Measurements from ENCODE around the gene KCNG3. TPM values are rescaled to one million over a fixed set of nuclear protein-coding genes. Genes with fewer than 3 reads are reported as not detected.
A peak's percentile ranks its signal among the peaks of the same experiment; 100 is the strongest.

The KCNG3 gene, protein sequence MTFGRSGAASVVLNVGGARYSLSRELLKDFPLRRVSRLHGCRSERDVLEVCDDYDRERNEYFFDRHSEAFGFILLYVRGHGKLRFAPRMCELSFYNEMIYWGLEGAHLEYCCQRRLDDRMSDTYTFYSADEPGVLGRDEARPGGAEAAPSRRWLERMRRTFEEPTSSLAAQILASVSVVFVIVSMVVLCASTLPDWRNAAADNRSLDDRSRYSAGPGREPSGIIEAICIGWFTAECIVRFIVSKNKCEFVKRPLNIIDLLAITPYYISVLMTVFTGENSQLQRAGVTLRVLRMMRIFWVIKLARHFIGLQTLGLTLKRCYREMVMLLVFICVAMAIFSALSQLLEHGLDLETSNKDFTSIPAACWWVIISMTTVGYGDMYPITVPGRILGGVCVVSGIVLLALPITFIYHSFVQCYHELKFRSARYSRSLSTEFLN
- total RNA-seq (2021; ENCODE audit: unreplicated experiment) (4.3 TPM), Bru-seq, nascent RNA (percentile 66 among the genes with signal in this experiment), BruChase-seq, experiment 1, labeled RNA remaining after a 2-hour chase (percentile 76 among the genes with signal in this experiment), BruChase-seq, experiment 2, labeled RNA remaining after a 6-hour chase (percentile 71 among the genes with signal in this experiment)
- 1.5 TPM for polyA plus RNA-seq (2012; ENCODE audit: insufficient read length)
- long read RNA-seq, transcript KCNG3-202 (2 exons, 3,656 nt): major isoform, 5 of 8 reads
- long read RNA-seq, partial matches to known transcripts: 0 of 8 reads
- long read RNA-seq, other reads (novel, unspliced or antisense): 0 of 8 reads

GRCh38 chr2:42493468-42494354 is at the start of gene KCNG3:
Gene KCNG3, minus strand, starts transcription at chr2:42493982. Its CDS starts 481 bp downstream, at chr2:42493501.
- in situ Hi-C loops (cut with HindIII; ENCODE audit: low pct_unique_long_range_greater_than_20kb, low sequenced_read_pairs): no loop called here
- peak; percentile 93 for ATAC-seq
- H3K27ac ChIP-seq (ENCODE audit: low read length): peak within 1 kb of the TSS; percentile 83
- TF ChIP-seq POLR2AphosphoS5 (IDR thresholded peaks at IDR 0.05; ENCODE audit: low read depth, low read length) (peak; percentile 68), SIN3A (IDR thresholded peaks at IDR 0.05; ENCODE audit: borderline replicate concordance, insufficient read depth, low read depth, low read length) (0 out of 2 replicates have a peak, but pooled peaks have one; percentile 44)
- TF ChIP-seq, protein P1, sequence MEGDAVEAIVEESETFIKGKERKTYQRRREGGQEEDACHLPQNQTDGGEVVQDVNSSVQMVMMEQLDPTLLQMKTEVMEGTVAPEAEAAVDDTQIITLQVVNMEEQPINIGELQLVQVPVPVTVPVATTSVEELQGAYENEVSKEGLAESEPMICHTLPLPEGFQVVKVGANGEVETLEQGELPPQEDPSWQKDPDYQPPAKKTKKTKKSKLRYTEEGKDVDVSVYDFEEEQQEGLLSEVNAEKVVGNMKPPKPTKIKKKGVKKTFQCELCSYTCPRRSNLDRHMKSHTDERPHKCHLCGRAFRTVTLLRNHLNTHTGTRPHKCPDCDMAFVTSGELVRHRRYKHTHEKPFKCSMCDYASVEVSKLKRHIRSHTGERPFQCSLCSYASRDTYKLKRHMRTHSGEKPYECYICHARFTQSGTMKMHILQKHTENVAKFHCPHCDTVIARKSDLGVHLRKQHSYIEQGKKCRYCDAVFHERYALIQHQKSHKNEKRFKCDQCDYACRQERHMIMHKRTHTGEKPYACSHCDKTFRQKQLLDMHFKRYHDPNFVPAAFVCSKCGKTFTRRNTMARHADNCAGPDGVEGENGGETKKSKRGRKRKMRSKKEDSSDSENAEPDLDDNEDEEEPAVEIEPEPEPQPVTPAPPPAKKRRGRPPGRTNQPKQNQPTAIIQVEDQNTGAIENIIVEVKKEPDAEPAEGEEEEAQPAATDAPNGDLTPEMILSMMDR (IDR thresholded peaks at IDR 0.05): no peak
- no peaks in the 10 kb centered on the region for H3K36me3 ChIP-seq (ENCODE audit: control insufficient read depth, insufficient read depth, low read length)
- no peaks in the 10 kb centered on the region for H3K9me3 ChIP-seq (ENCODE audit: control insufficient read depth, insufficient read depth, low read depth, low read length)
- peak within 1 kb of the TSS; percentile 93 to 94 for H3K4me3 ChIP-seq (ENCODE audit: low read depth in 2 of 2, low read length in 2 of 2)
- no peaks in the 10 kb centered on the region for H3K27me3 ChIP-seq (ENCODE audit: control insufficient read depth, insufficient read depth, low read length)
- ChIA-PET CTCF (interaction anchor here (0.6 to 0.9 kb wide), 4 partner anchors 16 to 115 kb away, joined by 3 to 7 read pairs (median 4); no protein-coding TSS in a partner anchor), POLR2A (interaction anchor here (0.6 to 0.7 kb wide), 3 partner anchors 155 to 351 kb away, joined by 8 to 13 read pairs (median 8); no protein-coding TSS in a partner anchor)
- no TSS peak for BruUV-seq (replicated peaks)
- H3K4me1 ChIP-seq (ENCODE audit: control insufficient read depth, insufficient read depth, low read length): peaks cover 24% of the 10 kb centered on the region
- intact Hi-C loops (cut with micrococcal nuclease; ENCODE audit: unreplicated experiment): loop anchor here (2.0 kb wide), 1 partner anchor 169 kb away; no protein-coding TSS in a partner anchor
- no peak for DNase-seq (ENCODE audit: low read depth, low spot score)

- BruUV-seq (replicated peaks): no TSS peak
- TF ChIP-seq POLR2AphosphoS5 (IDR thresholded peaks at IDR 0.05; ENCODE audit: low read depth, low read length): no peak
- TF ChIP-seq REST (IDR thresholded peaks at IDR 0.05; ENCODE audit: insufficient read depth in 1 of 2, low read depth in 2 of 2, low read length in 1 of 2): no peak
- TF ChIP-seq, protein P1 (IDR thresholded peaks at IDR 0.05): no peak
- TF ChIP-seq SIN3A (IDR thresholded peaks at IDR 0.05; ENCODE audit: borderline replicate concordance, insufficient read depth, low read depth, low read length): no peak
- no peaks in the 10 kb centered on the region for H3K27me3 ChIP-seq (ENCODE audit: control insufficient read depth, insufficient read depth, low read length)
- DNase-seq (ENCODE audit: low read depth, low spot score) (no peak), ATAC-seq (no peak)
- intact Hi-C loops (cut with micrococcal nuclease; ENCODE audit: unreplicated experiment): no loop called here
- H3K9me3 ChIP-seq (ENCODE audit: control insufficient read depth, insufficient read depth, low read depth, low read length): no peaks in the 10 kb centered on the region
- in situ Hi-C loops (cut with HindIII; ENCODE audit: low pct_unique_long_range_greater_than_20kb, low sequenced_read_pairs): no loop called here
- ChIA-PET CTCF (interaction anchor here (0.7 kb wide), 1 partner anchor 1033 kb away, joined by 4 read pairs; no protein-coding TSS in a partner anchor), POLR2A (no interaction called here)
- no peaks in the 10 kb centered on the region for H3K36me3 ChIP-seq (ENCODE audit: control insufficient read depth, insufficient read depth, low read length)
- H3K4me3 ChIP-seq (ENCODE audit: low read depth in 2 of 2, low read length in 2 of 2): no peak overlapping the region
- no peaks in the 10 kb centered on the region; the same call in 1 of the 2 replicates for H3K4me1 ChIP-seq (ENCODE audit: control insufficient read depth, insufficient read depth, low read length)
- H3K27ac ChIP-seq (ENCODE audit: low read length): no peak overlapping the region
Observed at GRCh38 chr2:42542871-42543270, 49.1 kb upstream of the KCNG3 start.
